ENCODE results near the gene IL17A. TPM values are rescaled to one million over a fixed set of nuclear protein-coding genes. Genes with fewer than 3 reads are reported as not detected.

The IL17A gene
- total RNA-seq: not detected
- not detected for polyA plus RNA-seq (ENCODE audit: insufficient read length in 6 of 6)
- long read RNA-seq, donor 1: 0 reads
- long read RNA-seq, donor 2: 0 reads
- long read RNA-seq, donor 3: 0 reads
- long read RNA-seq, donor 4: 0 reads
- long read RNA-seq, donor 5: 0 reads
- long read RNA-seq, donor 6: 0 reads
- long read RNA-seq, donor 7: 0 reads
- long read RNA-seq, donor 8: 0 reads
- long read RNA-seq, donor 9: 0 reads
- long read RNA-seq, donor 10: 0 reads
- long read RNA-seq, donor 11: 0 reads
- long read RNA-seq, donor 12: 0 reads

GRCh38 chr6:52186075-52186474, at the start of gene IL17A:
TSS of gene IL17A (plus strand) at chr6:52186375. CDS start at chr6:52186432, 57 bp downstream.
- Histone ChIP-seq H3K36me3 (no peaks in the 10 kb centered on the region), H3K4me1 (no peaks in the 10 kb centered on the region), H3K9me3 (no peaks in the 10 kb centered on the region), H3K27ac (no peak within 1 kb of the TSS), H3K4me3 (no peak within 1 kb of the TSS), H3K27me3 (peaks cover 4% of the 10 kb centered on the region in 2 donors)
- ATAC-seq: no peak
- TF ChIP-seq CTCF (IDR thresholded peaks at IDR 0.05): no peak
- intact Hi-C loops (cut with DNase I): no loop called here
- no peak for DNase-seq

- H3K4me1 ChIP-seq: no peaks in the 10 kb centered on the region
- no peak for DNase-seq
- no peaks in the 10 kb centered on the region for H3K9me3 ChIP-seq
- no peak for ATAC-seq
- H3K27ac ChIP-seq: no peak overlapping the region
- H3K4me3 ChIP-seq: no peak overlapping the region
- peaks cover 0 to 8% of the 10 kb centered on the region in 2 donors for H3K27me3 ChIP-seq
- intact Hi-C loops (cut with DNase I): no loop called here
- TF ChIP-seq CTCF (IDR thresholded peaks at IDR 0.05): no peak
- H3K36me3 ChIP-seq: no peaks in the 10 kb centered on the region
Measured at GRCh38 chr6:52136934-52137467, 49.2 kb upstream of the IL17A start.

- ATAC-seq (no peak), DNase-seq (no peak)
- no peaks in the 10 kb centered on the region for H3K9me3 ChIP-seq
- no peak for TF ChIP-seq CTCF (IDR thresholded peaks at IDR 0.05)
- no peaks in the 10 kb centered on the region for H3K36me3 ChIP-seq
- H3K4me3 ChIP-seq: no peak overlapping the region
- no peaks in the 10 kb centered on the region for H3K4me1 ChIP-seq
- H3K27ac ChIP-seq: no peak overlapping the region
- intact Hi-C loops (cut with DNase I): no loop called here
- peaks cover 0 to 8% of the 10 kb centered on the region in 2 donors for H3K27me3 ChIP-seq
Measured at GRCh38 chr6:52138284-52138683, 47.9 kb upstream of the IL17A start.

- no peaks in the 10 kb centered on the region for H3K4me1 ChIP-seq
- ATAC-seq: no peak
- peaks cover 0 to 15% of the 10 kb centered on the region in 2 donors for H3K27me3 ChIP-seq
- no peak for TF ChIP-seq CTCF (IDR thresholded peaks at IDR 0.05)
- no peaks in the 10 kb centered on the region for H3K9me3 ChIP-seq
- intact Hi-C loops (cut with DNase I): no loop called here
- no peak overlapping the region for H3K4me3 ChIP-seq
- DNase-seq: peak in 1 of 4 donors; percentile 17
- H3K27ac ChIP-seq: no peak overlapping the region
- H3K36me3 ChIP-seq: no peaks in the 10 kb centered on the region
Measured at GRCh38 chr6:52139985-52140680, 46.0 kb upstream of the IL17A start.

- no peak for TF ChIP-seq CTCF (IDR thresholded peaks at IDR 0.05)
- Histone ChIP-seq H3K27ac (no peak overlapping the region), H3K36me3 (no peaks in the 10 kb centered on the region)
Measured at GRCh38 chr6:52141596-52141995, 44.6 kb upstream of the IL17A start.

More at GRCh38 chr6:52141596-52141995, 44.6 kb upstream of the IL17A start:
- intact Hi-C loops (cut with DNase I): no loop called here
- DNase-seq (no peak), ATAC-seq (no peak)
- H3K27me3 ChIP-seq: peaks cover 0 to 15% of the 10 kb centered on the region in 2 donors
- H3K4me1 ChIP-seq: no peaks in the 10 kb centered on the region
- no peaks in the 10 kb centered on the region for H3K9me3 ChIP-seq
- H3K4me3 ChIP-seq: no peak overlapping the region

Data from left lung (tissue), 14 donors.